GM03348 (cell line): ENCODE measurements around the gene PAK1.

Experiments
- DNase-seq: peaks from one replicate; pipeline ENCODE4 v3.0.0; 2012; ENCODE audit warnings: low spot score

PAK1 gene

DNA sequence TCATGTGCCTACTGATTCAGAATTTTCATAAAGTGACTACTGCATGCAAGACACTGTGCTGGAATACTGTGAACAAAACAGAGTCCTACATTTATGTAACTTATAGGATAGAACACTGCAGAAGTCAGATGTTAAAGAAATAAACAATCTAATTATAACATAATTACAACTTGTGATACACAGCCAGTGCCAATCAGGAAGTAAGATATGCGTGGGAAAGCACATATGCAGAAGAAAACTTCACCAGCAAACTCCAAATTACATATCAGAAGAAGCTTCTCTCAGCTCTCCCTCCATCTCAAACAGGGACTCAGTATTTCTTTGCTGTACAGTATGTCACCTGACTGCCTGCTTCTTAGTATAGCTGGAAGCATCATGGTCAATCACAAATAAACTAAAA is 37.4 kb downstream of the PAK1 start:
- DNase-seq: no peak

GRCh38 chr11:77435972-77436371 is 37.9 kb downstream of the PAK1 start:
- no peak for DNase-seq

DNA sequence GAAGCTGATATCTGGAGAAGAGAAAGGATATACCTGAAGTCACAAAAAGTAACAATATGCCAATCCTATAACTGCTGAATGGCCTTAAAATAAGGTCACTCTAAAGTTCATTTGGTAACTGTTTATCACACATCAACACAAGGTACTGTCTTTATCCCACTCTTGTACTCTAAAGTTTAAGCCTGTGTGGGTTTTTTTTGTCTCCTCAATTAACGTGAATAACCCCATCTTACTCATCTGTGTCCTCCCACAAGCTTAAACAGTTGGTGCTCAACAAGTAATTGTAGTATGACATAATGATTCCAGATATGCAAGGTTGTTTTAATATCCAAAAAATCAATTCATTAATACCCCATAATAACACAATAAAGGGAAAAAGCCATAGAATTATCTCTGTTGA is 42.1 kb downstream of the PAK1 start:
- no peak for DNase-seq

DNA sequence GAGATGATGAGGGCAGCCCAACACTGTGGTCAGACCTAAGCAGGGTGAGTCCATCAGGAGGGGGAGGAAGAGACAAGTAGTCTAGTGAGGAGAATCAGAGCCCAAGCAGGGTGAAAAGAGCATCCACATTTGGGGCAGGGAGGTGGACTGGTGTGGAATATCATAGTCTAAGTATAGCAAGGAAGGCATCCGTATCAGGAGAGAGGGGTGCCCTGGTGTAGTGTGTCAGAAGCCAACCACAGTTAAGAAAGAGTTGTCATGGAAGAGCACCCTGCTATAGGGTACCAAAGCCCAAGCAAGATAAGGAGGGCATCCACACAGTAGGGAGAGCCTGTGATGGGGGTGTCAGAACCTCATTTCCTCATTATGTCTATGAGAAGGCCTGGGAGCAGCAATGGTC is 45.3 kb downstream of the PAK1 start:
- DNase-seq: no peak

DNA sequence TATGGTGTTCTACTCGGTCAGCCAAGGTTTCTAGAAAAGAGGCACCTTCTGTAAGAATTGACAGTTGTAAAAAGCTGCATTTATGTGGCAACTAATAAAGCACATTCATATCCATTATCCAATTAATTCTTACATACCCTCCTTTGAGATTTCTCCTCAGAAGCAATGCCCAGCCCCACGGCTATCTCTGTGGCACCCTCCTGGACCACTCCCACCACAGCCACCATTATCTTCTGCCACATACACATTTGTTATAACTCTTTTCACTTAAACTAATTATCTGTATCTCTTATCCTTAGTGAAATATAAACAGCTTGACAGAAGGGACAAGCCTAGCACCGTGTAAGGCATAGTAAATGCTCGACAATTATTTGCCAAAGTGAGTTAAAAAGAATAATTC is 48.5 kb downstream of the PAK1 start:
- no peak for DNase-seq

DNA sequence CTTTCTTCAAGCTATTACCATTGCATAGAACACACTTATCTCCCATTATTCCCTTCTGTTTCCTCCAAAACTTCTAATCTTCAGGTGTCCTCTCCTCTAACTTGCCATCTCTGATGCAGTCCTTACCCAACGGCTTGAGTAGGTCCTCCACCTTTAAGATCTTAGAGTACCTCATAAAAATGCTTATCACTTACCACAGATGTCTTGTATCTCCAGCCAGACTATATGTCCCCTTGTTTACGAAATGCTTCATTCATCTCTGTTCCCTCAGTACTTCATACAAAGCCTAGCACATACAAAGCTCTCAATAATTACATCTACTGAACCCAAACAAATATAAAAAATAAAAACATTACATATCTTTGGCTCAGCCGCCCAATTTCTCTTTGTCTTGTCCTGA is 49.2 kb downstream of the PAK1 start:
- DNase-seq: no peak

GRCh38 chr11:77423624-77424023 is 50.3 kb downstream of the PAK1 start:
- DNase-seq: no peak

GRCh38 chr11:77422687-77423086 is 51.2 kb downstream of the PAK1 start:
- DNase-seq: no peak

- DNase-seq: no peak
These were observed 52.7 kb downstream of the PAK1 start for GRCh38 chr11:77421041-77421723.

DNA sequence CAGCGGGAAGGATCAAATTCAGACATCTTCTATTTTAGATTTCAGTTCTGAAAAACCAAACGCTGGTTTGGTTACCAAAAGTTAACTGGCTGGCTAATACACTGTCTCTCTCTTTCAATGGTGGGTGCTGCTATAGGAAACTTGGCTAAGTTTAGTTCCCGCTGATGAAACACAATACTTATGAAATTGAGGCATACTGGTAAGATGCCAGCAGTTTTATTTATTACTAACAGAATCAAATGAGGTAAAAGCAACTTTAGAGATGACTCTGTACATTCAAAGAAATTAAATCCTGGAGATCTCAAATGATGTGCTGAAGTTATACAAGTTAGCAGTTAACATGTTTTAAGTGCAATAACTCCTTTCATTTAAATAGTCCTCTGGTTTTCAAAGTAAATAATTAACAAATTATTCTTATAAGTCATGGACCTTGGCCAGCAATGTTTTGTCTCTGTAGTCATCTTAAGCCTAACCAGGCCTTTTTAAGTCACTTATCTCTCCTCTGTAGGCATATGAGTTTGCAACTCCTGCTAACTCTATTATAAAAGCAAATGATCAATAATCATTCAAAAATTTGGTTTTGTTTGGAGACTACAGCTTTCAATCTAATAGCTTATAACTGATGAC is 54.8 kb downstream of the PAK1 start:
- DNase-seq: no peak

DNA sequence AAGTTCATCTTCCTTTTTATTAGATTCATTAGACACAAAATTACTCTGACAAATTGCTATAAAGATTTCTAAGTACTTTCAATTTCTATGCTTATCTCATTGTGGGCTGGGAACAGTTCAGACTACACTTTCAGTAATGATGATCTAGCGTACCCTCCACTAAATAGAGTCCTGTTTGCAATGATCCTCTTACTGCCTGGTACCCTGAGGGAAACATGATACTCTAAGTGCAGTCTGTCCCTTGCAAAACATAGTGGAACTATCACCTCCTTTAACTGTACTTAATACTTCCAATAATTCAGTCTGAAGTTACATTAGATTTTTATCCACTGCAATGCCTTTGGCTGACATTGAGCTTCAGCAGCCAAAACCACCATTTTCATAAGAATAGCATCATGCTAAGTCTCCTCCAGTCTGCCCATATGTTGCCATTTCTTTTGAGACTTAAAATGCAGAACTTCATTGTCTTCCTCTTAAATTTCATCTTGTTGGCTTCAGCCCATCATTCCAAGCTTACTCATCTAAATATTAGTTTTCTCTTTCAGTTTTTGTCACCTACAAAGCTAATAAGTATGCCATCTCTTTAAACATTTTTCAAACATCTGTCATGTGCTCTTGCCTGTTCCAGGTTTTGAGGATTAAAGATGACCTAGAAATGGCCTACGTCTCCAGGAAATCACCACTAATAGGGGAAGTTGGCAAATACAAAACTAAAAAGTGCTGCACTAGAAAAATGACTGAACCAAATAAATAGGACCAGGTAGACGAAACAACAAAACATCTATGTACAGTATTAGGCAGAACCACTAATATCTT is 55.5 kb downstream of the PAK1 start:
- no peak for DNase-seq

GRCh38 chr11:77416357-77416756 is 57.5 kb downstream of the PAK1 start:
- DNase-seq: no peak

DNA sequence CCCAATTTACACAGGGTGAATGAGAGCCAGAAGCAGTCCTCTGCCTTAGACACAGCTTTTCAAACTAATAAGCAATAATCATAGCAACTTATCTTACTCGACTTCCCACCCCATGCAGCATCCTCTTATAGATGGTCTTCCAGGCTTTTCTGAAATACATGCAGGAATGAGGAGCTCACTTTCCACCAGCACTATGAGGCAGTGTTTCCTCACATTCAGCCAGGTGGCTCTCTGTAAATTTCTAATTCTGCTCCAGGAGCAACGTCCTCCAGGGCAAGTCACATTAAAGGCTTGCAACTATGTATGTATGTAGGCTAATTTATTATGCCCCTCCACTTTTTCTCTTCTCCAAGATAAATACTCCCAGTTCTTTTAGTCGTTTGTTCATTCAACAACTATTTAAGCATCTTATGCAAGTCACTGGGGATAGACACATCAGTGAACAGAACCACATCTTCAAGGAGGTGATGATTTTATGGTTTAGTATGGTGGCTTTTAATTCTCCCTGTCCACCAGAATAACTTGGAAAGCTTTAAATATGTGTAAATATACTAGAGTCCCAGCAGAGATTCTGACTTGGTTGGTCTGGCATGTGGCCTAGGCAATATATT is 59.9 kb downstream of the PAK1 start:
- no peak for DNase-seq

GRCh38 chr11:77412814-77413213 is 61.1 kb downstream of the PAK1 start:
- no peak for DNase-seq

- DNase-seq: peak; percentile 94
These were observed 62.0 kb downstream of the PAK1 start for GRCh38 chr11:77411717-77412441.

- peak; percentile 53 for DNase-seq
These were observed 62.7 kb downstream of the PAK1 start for GRCh38 chr11:77411137-77411707.

DNA sequence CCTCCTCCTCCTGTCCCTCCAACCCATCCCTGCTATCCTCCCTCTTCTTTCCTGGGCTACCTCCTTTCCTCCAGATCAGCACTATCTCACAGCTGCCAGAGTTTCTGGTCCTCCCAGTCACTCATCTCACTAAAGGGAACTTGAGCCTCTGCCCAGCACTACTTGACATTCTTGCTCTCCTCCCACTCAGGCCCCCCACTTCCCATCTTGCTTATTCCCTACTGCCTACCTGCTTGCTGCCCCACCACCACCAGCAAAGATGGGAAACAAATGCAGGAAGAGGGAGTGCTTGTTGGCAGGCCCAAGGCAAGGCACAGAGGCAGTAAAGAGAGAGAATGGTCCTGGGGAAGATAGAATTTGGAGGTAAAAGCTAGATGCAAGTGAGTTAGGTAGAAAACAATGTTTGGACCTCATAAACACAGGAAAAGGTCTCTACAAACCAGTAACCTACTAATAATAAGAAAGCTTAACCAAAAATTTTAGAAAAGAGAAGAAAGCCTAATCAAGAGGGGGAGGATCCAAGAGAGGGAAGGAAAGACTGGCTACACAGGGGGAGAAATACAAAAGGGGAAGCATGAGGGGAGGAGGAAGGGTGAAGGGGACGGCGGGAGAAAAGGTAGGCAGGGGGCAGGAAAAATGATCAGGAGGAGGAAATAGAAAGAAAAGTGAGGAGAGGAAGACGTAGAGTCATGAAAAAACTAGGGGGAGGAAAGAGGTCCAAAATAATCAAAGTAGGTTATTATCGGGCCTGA is 63.6 kb downstream of the PAK1 start:
- no peak for DNase-seq

DNA sequence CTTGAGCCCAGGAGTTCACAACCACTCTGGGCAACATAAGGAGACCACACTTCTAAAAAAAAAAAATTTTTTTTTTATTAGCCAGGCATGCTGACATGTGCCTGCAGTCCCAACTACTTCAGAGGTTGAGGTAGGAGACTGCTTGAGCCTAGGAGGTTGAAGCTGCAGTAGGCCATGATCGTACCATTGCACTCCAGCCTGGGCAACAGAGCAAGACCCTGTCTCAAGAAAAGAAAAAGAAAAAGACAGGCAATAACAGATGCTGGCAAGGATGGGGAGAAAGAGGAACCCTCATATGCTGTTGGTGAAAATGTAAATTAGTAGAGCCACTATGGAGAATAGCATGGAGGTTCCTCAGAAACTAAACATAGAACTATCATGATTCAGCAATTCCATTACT is 64.8 kb downstream of the PAK1 start:
- no peak for DNase-seq

DNA sequence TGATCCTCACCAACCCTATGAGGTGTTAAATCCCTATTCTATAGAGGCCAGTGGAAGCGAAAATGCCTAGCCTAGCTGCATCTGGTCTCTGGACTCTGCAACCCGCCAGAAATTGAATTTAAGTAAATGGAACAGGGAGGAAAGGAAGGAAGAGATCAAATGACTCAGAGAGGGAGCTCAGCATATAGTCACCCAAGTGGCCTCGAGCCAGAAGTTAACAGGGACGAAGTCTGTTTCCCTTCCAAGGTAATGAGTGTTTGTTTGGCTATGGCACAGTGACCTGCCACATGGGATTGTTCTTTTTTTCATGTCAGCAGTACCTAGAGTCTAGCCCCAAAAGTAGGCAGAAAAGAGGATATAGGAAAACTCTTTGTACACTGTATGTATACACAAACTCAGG is 66.3 kb downstream of the PAK1 start:
- DNase-seq: peak; percentile 78

DNA sequence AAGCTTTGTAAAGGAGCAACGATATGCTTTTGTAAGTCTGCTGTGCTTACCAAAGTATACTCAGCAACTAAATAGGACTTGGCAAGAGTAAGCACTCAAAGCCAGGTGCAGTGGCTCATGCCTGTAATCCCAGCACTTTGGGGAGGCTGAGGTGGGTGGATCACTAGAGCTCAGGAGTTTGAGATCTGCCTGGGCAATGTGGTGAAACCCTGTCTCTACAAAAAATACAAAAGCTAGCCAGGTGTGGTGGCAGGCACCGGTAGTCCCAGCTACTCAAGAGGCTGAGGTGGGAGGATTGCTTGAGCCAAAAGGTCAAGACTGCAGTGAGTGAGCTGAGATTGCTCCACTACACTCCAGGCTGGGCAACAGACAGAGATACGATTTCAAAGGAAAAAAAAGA is 67.5 kb downstream of the PAK1 start:
- no peak for DNase-seq

DNA sequence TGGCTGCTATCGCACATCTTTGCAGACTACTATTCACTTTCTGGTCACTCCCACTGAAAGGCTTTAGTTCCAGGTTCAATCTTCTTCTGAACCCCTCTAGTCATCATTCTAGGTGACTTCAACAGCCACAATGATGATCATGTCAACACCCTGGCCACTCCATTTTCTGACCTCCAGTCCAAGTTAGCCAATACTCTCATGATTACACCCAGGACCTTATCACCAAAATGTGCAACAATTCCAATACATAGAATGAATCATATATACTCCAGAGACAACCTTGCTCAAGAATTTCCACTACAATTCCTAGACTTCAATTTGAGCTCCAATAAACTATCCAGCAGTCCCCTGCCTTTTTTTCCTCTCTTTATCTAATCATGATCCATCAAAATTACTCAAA is 70.7 kb downstream of the PAK1 start:
- no peak for DNase-seq
